Fibroblast of lung (primary cell): ENCODE measurements around the gene ALS2.

Experiments used
- CTCF ChIP-seq, 2 donors: IDR thresholded peaks in 1 of 2; conservative IDR thresholded peaks in 1 of 2; 1 replicate in 1 of 2; 2 replicates in 1 of 2; pipeline ENCODE4 v1.5.1; 2011 to 2012; ENCODE audit warnings: low read length in 2 of 2, control low read depth in 1 of 2, inconsistent platforms in 1 of 2, low read depth in 1 of 2, mild to moderate bottlenecking in 1 of 2
- EZH2 ChIP-seq: IDR thresholded peaks from 2 replicates; pipeline ENCODE4 v1.5.1; 2012; ENCODE audit warnings: low read length, control low read depth, mild to moderate bottlenecking; ENCODE audit errors: missing control alignments

GRCh38 chr2:201707753-201708152 is 73.0 kb downstream of the ALS2 start:
- no peak for TF ChIP-seq EZH2
- TF ChIP-seq CTCF (conservative IDR thresholded peaks at IDR 0.05 in 1 of 2, IDR thresholded peaks at IDR 0.05 in 1 of 2; ENCODE audit: low read depth in 1 of 2, low read length in 2 of 2), result peak; percentile 44 to 53
